ENCODE measurements around the gene SFT2D2.
A peak's percentile ranks its signal among the peaks of the same experiment; 100 is the strongest.

SFT2D2 gene

DNA sequence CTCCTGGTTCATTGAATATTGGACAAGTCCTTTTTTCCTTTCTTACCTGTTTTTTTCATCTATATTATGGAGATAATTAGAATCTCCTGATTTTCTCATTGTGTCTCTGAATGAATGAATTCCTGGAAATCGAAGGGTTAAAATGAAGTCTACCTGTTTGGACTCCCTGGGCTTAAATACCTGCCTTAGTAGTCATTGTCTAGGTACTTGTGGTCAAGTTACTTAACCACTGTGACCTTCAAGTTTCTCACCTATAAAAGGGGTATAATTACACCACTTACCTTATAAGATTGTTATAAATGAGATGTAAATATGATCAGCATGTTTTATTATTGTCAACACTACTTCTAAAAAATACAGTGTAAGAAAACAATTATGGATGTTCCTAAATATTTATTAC, 45.8 kb downstream of the SFT2D2 start:
- DNase-seq: no peak

DNA sequence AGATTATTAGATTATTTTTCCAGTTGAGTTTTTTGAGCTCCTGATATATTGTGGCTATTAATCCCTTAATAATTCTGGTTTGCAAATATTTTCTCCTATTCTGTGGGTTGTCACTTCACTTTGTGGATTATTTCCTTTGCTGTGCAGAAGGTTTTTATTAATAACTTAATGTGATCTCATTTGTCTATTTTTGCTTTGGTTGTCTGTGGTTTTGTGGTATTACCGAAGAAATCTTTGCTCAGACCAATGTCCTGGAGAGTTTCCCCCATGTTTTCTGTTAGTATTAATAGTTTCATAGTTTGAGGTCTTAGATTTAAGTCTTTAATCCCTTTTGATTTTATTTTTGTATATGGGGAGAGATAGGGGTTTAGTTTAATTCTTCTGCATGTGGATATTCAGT, 47.8 kb downstream of the SFT2D2 start:
- DNase-seq: no peak

DNA sequence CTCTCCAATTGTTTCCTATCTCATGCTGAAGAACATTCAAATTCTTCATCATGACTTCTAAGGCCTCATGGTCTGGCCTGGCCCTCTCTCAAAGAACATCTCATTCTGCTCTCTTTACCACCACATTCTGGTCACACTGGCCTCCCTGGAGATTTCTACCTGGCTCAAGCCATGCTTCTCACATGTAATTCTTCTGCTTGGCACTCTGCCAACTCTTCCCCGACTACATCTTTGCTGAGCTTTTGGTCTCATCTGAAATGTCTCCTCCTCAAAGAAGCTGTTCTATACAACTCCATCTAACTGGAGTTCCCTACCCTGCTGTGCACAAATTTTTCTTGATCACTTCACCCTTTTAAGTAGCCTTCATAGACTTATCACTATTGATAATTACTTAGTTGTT, 53.4 kb downstream of the SFT2D2 start:
- DNase-seq: no peak

DNA sequence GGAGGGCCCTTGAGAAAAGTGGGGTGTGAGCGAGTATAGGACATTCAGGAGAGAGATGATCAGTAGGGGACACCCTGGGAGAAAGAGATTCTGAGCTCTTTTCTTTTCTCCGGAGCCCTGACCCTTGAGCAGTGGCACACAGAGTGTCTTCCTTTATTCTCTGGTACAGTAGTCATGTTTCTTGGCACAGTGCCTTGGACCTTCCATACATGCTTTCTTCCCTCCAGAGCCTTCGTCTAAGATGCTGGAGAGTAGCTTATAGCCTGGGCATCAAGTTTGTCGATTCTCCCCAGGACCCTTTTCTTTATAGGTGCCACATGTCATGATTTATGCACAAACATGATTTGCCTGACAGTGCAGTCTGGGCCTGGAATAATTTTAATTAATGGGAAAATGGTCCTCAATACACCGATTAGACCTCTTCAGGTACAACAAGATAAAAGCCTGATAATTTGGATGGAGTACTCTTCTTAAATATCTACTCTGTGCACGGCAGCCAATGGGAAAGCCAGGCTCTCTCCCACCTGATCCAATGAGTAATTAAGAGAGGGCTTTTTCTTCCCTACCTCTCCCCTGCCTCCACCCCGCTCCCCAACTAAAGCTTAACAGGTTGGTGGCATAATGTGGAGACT, 54.6 kb downstream of the SFT2D2 start, which contains the start of gene TBX19:
TSS of gene TBX19 (plus strand) at position 582 of the 632 bp plus-strand sequence. CDS start 214 bp downstream, outside the sequence.
- DNase-seq: no peak

DNA sequence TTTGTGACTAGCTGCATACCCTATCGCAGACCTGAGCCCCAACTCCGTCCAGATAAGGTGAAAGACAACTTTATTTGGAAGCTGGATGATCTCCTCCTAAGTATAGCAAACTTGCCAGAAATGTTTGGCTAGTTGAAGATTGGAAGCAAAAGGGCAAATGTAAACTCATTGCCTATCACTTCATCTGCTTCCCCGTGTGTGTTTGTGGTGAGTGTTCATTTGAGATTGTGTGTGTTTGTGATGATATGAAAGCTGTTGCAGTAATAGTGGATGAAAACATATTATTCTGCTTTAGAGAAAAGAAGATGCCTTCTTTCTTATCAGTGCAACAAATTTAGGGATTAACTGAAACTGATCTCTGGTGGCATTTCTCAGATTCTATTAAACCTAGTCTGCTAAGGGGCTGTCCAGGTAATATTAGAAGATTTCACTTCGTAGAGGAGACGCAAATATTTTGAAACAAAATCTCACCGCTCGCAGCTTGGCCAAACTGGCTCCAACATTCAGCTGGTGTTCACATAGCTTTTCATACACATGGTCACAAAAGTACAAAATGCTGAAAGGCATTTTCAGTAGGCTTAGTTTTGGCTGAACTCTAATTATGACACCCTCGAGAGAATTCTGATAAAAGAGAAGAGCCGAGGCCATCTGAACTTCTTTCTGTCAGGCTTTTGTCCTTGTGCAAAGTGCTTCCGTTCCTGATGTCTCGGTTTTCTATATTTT, 56.0 kb downstream of the SFT2D2 start:
- no peak for DNase-seq

DNA sequence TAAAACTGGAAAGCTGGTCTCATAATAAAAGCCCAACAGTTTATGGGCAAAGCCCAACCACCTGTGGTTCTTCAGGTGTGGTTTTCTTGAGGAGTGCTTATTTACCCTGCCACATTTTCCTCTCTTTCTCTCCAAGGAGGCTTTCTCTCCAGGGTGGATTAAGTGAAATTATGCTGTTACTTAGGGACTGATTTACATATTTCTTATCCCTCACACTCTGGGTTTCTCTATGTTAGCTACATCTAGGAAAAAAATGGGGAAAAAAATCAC, 59.7 kb downstream of the SFT2D2 start:
- peak; percentile 48 to 65 for DNase-seq

DNA sequence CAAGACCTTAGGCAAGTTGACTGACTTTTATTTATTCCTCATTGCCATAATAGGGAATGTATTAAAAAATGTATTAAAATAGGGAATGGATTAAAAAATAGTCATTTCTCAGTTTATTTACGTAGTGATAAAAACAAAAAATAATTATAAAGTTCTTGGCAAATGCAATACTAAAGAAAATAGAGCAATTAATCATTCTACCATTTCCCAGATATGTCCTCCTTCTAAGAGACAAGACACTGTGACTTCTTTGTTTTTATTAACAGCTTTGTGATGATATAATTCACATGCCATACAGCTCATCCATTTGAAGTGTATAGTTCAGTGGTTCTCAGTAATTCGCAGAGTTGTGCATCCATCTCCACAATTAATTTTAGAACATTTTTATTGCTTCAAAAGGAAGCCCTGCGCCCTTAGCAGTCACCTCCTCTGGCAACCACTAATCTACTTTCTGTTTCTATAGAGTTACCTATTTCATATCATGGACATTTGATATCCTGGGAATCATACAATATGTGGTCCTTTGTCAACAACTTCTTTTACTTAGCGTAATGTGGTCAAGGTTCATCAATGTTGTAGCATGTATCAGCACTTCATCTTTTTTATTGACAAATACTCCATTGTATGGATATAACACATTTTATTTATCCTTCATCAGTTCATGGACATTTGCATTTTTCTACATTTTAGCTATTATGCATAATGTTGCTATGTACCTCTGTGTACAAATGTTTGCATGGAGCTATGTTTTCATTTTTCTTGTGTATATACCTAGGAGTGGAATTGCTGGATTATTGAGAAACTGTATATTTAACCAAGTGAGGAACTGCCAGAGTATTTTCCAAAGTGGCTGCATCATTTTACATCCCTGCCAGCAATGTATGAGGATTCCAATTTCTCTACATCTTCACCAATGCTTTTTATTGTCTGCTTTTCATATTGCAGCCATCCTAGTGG, 60.4 kb downstream of the SFT2D2 start:
- DNase-seq: peak; percentile 80 to 86

DNA sequence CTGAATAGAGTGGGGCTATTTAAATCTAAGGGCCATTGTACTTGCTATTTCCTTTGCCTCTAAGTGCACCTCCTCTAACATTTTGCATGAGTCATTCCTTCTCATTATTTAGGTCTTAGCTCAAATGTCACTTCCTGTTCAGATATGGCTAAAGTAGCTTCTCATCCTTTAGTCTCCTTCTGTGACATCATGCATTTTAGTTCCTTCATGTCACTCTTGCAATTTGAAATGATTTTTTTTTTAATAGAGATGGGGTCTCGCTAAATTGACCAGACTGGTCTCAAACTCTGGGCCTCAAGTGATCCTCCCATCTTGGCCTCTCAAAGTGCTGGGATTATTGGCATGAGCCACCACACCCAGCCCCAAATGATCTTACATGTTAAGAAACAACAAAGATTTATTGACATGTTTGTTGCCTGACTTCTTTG, 61.4 kb downstream of the SFT2D2 start:
- no peak for DNase-seq

DNA sequence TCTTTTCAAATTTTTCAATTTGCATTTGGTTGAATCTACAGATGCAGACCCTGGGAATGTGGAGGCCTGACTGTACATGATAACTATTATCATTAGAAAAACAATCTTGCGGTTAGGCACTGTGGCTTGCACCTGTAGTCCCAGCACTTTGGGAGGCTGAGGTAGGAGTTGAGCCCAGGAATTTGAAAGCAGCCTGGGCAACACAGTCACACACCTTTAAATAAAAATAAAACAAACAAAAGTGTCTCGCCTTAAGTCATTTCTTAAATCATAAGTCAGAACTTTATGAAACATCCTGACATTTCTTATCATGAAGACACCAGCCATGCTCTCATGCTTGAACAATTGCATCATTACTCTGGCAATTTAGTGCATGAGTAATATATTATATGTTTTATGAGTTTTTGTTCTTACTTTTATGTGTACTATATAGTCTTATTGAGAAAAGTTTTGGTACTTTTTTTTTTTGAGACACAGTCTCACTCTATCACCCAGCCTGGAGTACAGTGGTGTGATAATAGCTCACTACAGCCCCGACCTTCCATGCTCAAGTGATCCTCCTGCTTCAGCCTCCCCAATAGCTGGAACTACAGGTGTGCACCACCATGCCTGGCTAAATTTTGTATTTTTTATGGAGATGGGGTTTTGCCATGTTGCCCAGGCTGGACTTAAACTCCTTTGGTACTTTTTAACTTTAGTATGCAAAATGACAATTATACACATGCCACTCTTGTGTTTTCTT, 62.7 kb downstream of the SFT2D2 start:
- DNase-seq: no peak

DNA sequence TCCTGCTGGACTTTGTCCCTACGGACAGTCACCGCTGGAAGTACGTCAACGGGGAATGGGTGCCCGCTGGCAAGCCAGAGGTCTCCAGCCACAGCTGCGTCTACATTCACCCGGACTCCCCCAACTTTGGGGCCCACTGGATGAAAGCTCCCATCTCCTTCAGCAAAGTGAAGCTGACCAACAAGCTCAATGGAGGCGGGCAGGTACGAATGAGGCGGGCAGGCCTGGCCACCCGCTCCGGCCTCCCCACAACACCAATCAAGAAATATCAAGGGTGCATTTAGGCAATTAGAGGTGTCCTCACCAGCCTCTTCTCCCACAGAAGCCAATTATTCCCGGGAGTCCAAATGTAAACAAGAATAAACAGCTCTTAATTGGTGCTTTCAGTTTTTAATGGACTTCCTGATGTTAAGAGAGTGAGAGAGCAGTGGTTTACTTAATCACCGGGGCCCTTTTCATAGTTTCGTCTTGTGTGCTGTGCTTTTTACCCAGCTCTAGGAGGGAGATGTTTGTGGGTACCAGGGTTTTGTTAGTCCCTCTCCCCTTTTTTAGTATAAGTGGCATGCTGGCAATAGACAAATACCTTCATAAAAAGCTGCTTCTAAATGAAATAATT, 65.5 kb downstream of the SFT2D2 start:
- DNase-seq: no peak

DNA sequence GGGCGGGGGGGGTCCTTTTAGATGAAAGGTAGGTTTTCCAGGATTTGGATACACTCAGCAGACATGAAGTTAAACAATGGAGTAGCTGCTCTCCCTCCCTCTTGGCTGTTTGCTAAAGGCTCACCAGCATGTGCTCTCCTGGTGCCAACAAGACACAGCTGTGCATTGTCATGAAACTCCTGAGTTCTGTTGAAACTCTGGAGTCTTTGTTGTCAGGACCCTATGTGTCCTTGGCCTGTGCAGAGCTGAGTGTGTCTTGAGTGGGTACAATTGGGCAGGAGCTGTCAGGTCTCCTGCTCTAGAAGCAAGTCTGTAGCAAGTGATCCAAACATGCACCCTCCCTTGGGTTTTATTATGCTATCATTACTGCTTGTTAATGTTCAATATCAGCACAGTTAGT, 67.6 kb downstream of the SFT2D2 start:
- DNase-seq: no peak

DNA sequence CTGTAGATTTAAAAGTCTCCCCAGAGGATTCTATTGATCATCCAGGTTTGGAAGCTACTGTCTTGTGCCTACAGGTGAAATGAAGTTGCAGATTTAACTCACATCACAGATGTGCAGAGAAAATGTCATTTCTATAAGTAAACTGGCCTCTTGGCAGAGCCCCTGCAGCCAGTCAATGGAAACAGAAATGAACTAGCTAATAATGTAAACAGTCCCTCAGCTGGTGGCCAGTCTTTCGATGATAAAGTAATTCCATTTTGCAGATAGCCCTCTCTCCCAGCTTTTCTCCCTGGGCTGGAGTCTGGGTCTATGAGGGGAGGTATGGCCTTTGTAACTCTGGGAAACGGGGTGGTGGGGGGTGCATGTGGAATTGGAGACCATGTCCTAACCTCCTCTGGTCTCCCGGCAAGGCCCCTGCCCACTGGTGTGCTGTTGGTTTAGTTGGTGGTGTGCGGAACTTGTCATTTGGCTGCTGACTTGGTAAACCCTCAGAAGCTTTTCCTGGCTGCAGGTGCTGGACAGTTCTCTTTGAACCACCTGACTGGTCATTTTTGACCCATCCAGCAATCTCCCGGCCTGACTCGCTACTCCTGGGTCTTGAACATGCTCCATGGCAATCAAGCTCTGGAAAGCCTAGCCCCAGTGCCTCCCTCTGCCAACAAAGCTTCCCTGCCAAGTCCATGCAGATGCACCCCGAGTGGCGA, 69.8 kb downstream of the SFT2D2 start:
- DNase-seq: no peak

DNA sequence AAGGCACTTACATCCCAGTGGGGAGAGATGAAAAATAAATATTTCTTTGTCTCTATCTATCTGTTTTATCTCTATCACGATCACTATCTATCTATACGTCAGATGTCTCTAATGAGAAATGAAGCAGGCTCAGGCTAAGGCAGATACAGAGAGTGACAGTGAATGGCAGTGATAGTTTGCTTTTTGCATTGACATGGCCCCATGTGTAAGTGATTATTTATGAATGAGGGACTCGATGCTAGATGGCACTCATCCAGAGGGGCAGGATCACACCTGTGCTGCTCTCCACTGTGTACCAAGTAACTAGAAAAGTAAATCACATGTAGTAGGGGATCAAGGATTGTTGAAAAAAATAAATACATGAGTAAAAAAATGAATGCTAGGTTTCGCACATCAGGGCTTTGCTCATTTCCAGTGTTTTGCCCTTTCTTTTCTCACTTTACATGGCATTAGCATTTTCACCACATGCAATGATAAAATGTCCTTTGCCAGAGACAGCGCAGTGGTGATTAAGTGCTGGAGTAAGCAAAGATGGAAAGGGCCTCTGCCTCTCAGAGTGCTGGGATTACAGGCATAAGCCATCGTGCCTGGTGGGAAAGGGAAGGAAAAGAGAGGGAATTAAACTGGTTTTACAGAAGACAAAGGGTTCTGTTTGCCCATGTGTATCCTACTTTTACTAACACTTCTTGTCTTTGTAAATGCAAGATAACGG, 71.4 kb downstream of the SFT2D2 start:
- DNase-seq: no peak

DNA sequence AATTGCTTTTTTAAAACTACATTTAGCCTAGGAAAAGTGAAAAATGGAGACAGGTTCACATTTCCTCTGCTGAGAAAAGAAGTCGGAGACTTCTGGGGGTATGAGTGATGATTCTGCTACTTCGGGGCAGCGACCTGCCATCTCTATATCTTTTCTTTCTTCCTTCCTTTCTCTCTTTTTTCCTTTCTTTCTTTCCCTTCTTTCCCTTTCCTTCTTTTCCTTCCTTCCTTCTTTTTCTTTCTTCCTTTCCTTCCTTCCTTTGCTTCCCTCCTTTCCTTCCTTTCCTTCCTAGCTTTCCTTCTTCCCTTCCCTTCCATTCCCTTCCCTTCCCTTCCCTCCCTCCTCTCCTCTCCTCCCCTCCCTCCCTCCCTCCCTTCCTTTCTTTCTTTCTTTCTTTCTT, 72.6 kb downstream of the SFT2D2 start:
- DNase-seq: no peak

DNA sequence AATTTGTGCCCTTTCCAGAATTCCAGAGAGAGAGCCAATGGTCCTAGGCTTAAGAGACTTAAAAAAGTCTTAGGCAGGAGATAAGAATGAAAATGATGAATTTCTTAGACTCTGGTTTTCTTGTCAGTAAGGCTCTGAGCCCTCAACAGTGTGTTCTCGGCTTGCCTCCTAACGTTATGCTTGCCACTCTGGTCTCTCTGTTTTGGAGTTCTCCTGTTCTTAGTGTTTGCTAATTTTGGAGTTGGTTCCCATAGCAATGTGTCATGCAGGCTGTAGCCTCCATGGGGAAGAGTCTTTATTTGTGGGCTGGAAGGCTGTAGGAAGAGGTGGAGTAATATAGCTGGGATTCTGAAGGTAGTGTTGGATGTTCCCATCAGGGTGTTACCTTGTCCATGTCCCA, 74.8 kb downstream of the SFT2D2 start:
- no peak for DNase-seq

DNA sequence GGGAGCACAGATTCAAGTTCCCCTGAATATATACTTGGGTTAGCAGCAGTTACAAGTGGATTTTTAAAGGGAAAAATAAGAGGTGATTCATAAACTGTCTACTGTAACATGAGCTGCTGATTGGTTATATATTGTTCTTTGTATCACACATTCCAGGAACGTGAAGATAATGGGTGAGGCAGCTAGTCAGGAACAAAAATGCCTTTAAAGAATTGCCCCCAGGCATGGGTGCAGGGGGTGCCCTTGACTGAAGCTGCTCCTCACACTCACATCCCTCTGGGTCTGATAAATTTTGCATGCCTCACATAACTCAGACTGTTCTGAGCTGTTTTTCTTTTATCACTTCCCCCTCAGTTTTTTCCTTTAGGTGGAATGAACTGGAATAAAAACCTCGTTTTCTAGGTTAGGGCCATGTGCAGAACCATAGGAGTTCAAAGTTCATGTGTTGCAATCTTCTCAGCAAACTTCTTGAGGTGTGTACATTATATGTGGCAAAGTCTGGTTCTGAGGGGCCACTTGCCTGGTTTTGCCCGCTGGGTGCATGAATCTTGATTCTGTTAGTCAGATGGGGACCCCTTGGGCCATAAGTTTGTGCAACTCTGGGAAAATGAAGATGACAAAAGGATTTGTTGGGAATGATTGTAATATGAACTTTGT, 76.0 kb downstream of the SFT2D2 start:
- DNase-seq: no peak
